H1 (cell line): ENCODE results near the gene TMEM225. TPM values are rescaled to one million over a fixed set of nuclear protein-coding genes. Genes with fewer than 3 reads are reported as not detected.

Experiments
- ASH2L ChIP-seq: fragments of 200-600, 300-600 bp; sonication (generic); IDR thresholded peaks from one replicate; pipeline ENCODE4 v1.7.1; 2017; ENCODE audit warnings: low read length
- JUND ChIP-seq: IDR thresholded peaks from 2 replicates; pipeline ENCODE4 v1.6.1; 2011; ENCODE audit warnings: mild to moderate bottlenecking, improper control_type of control experiment, low read length
- SIN3A ChIP-seq, 2 experiments: IDR thresholded peaks in 1 of 2; conservative IDR thresholded peaks in 1 of 2; 2 replicates each; pipeline ENCODE4 v1.6.1; 2011 to 2012; ENCODE audit warnings: low read length in 2 of 2, improper control_type of control experiment in 1 of 2, low read depth in 1 of 2, mild to moderate bottlenecking in 1 of 2
- polyA plus RNA-seq, 7 experiments: library from polyadenylated mRNA; depleted of rRNA in 3 of 7; stranded (reverse) in 5 of 7; unstranded in 2 of 7; fragments of >200 nt in 5 of 7; fragments of 200-250 nt in 2 of 7; gene quantifications; 1 replicate in 5 of 7; 2 replicates in 1 of 7; 4 replicates in 1 of 7; pipeline versions ENCODE4 v1.2.1 to v1.2.3, GENCODE V29; 2011 to 2013; ENCODE audit warnings: missing spikeins in 2 of 7, mixed read lengths in 2 of 7
- total RNA-seq: library from RNA; stranded (reverse); fragmentation: NEBNext Ultra II Directional; extraction: Animal tissue kit (Norgen Biotek cat#: 25700); gene quantifications from 2 replicates; pipeline ENCODE4 v1.2.1, GENCODE V29; 2021

The TMEM225 gene
- total and polyA plus RNA-seq, 2 of the 8 experiments (the other 6 are each of a cell fraction or from before 2014, with no cell fraction given), result not detected

- no peak for TF ChIP-seq ASH2L
- no peak for TF ChIP-seq JUND
- TF ChIP-seq SIN3A (conservative IDR thresholded peaks at IDR 0.05 in 1 of 2, IDR thresholded peaks at IDR 0.05 in 1 of 2; ENCODE audit: low read depth in 1 of 2, low read length in 2 of 2), result no peak
These were observed 14.3 kb upstream of the TMEM225 start (continued) for GRCh38 chr11:123899792-123900191.
